ENCODE results near the gene RNF207. TPM values are rescaled to one million over a fixed set of nuclear protein-coding genes. Genes with fewer than 3 reads are reported as not detected.

Gene RNF207
- total RNA-seq, 4 donors from 2014 or later = 4.6 to 9.8 (median 9.5) TPM

DNA sequence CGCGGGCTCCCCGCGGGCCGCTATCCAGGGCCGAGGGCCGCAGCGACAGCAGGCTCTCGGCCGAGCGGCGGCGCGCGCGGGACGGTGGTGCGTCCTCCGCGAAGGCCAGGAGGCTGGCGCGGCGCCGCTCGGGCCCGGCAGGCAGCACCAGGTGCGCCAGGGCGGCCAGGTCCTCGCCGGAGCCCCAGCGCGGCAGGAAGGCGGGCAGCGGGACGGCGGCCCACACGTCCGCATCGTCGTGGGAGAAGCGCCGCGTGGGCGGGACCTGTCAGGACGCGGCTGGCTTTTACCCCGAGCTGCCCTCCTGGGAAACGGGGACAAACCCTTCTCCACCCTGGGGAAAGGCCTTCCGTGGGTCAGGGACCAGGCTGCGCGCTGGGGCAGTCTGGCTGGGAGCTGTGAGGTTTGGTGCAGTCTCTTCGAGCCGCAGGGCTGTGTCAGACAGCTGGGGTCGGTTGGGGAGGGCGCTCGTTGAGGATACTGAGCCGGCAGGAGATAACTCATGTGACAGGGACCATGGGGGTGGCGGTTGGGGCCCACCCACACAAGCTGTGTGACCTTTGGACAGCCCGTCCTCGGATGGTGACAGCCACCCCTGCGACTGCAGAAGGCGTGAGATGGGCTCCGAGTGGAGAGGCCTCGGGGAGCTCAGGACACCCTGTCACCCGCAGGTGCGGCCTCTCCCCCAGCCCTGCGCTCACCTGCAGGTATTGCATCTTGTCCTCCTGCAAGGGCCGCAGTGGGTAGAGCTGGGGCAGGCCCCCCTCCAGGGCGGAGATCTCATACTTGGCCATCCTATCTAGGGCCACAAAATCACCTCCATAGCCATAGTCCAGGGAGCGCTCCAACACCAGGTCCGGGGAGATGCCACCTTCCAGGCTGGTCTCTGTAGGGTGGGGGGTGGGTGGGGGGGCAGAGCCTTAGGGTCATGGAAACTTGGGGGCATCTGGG, 44.1 kb downstream of the RNF207 start:
- TF ChIP-seq CTCF (IDR thresholded peaks at IDR 0.05) (no peak), POLR2AphosphoS5 (IDR thresholded peaks at IDR 0.05) (no peak)
- 80% methylated on average over 3 of the region's 71 CpGs for WGBS
- Histone ChIP-seq H3K36me3 (peaks cover 16% of the 10 kb centered on the region), H3K4me1 (peaks cover 35% of the 10 kb centered on the region), H3K27ac (no peak overlapping the region), H3K9me3 (no peaks in the 10 kb centered on the region), H3K27me3 (peaks cover 61% of the 10 kb centered on the region), H3K4me3 (peak overlapping the region; percentile 28)
- no peak for DNase-seq (ENCODE audit: low spot score in 2 of 2)

DNA sequence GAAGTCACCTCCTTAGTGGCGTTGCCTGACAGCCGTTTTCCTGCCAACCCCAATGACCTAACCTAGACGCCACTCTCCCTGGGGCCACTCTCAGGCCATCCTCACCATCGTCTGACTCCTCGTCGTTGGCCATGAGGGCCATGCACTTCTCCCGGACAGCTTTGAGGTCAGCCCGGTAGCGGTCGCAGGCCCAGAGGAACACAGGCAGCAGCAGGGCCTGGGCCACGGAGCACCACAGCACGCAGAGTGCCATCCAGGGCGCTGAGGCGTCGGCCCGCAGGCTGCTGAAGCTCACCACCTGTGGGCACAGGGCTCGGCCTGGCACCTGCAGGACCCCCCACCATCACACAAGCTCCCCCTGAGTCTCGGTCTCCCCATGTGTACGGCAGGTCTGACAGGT, 45.3 kb downstream of the RNF207 start:
- Histone ChIP-seq H3K4me3 (no peak overlapping the region), H3K4me1 (peaks cover 22% of the 10 kb centered on the region), H3K9me3 (no peaks in the 10 kb centered on the region), H3K27me3 (peaks cover 49% of the 10 kb centered on the region), H3K27ac (no peak overlapping the region), H3K36me3 (peaks cover 16% of the 10 kb centered on the region)
- TF ChIP-seq CTCF (IDR thresholded peaks at IDR 0.05) = no peak
- no peak for TF ChIP-seq EP300 (IDR thresholded peaks at IDR 0.05)
- no peak for TF ChIP-seq POLR2AphosphoS5 (IDR thresholded peaks at IDR 0.05)
- TF ChIP-seq POLR2A (IDR thresholded peaks at IDR 0.05) = no peak
- WGBS = 85% methylated on average over 16 of the region's 19 CpGs
- no peak for DNase-seq (ENCODE audit: low spot score in 2 of 2)

- peaks cover 16% of the 10 kb centered on the region for H3K36me3 ChIP-seq
Observed at GRCh38 chr1:6251681-6252373, 45.9 kb downstream of the RNF207 start.

GRCh38 chr1:6252374-6252710, 46.4 kb downstream of the RNF207 start:
- peaks cover 44% of the 10 kb centered on the region for H3K27me3 ChIP-seq
- no peak for TF ChIP-seq EP300 (IDR thresholded peaks at IDR 0.05)
- TF ChIP-seq CTCF (IDR thresholded peaks at IDR 0.05) = no peak
- TF ChIP-seq POLR2A (IDR thresholded peaks at IDR 0.05) = no peak
- TF ChIP-seq POLR2AphosphoS5 (IDR thresholded peaks at IDR 0.05) = no peak
- peaks cover 16% of the 10 kb centered on the region for H3K36me3 ChIP-seq
- H3K4me3 ChIP-seq = no peak overlapping the region
- no peak for DNase-seq (ENCODE audit: low spot score in 2 of 2)
- WGBS = 92% methylated on average over 2 of the region's 4 CpGs
- no peaks in the 10 kb centered on the region for H3K9me3 ChIP-seq
- peaks cover 15% of the 10 kb centered on the region for H3K4me1 ChIP-seq
- no peak overlapping the region for H3K27ac ChIP-seq

More at GRCh38 chr1:6251681-6252373, 45.9 kb downstream of the RNF207 start:
- Histone ChIP-seq H3K4me3 (no peak overlapping the region), H3K9me3 (no peaks in the 10 kb centered on the region), H3K27me3 (peaks cover 45% of the 10 kb centered on the region), H3K27ac (no peak overlapping the region), H3K4me1 (peaks cover 16% of the 10 kb centered on the region)
- 87% methylated on average over 10 of the region's 15 CpGs for WGBS
- TF ChIP-seq POLR2AphosphoS5 (IDR thresholded peaks at IDR 0.05) (no peak), CTCF (IDR thresholded peaks at IDR 0.05) (no peak), EP300 (IDR thresholded peaks at IDR 0.05) (no peak), POLR2A (IDR thresholded peaks at IDR 0.05) (no peak)
- DNase-seq (ENCODE audit: low spot score in 2 of 2) = no peak

GRCh38 chr1:6253380-6253779, 47.5 kb downstream of the RNF207 start:
- peaks cover 25% of the 10 kb centered on the region for H3K4me1 ChIP-seq
- H3K27me3 ChIP-seq = peaks cover 35% of the 10 kb centered on the region
- H3K4me3 ChIP-seq = no peak overlapping the region
- H3K9me3 ChIP-seq = no peaks in the 10 kb centered on the region
- TF ChIP-seq POLR2A (IDR thresholded peaks at IDR 0.05) = no peak
- TF ChIP-seq CTCF (IDR thresholded peaks at IDR 0.05) = no peak
- TF ChIP-seq POLR2AphosphoS5 (IDR thresholded peaks at IDR 0.05) = no peak
- TF ChIP-seq EP300 (IDR thresholded peaks at IDR 0.05) = no peak
- no peak for DNase-seq (ENCODE audit: low spot score in 2 of 2)
- H3K36me3 ChIP-seq = peaks cover 16% of the 10 kb centered on the region
- no peak overlapping the region for H3K27ac ChIP-seq
- 100% methylated on average over 2 of the region's 9 CpGs for WGBS
